HepG2 (cell line): Measurements from ENCODE around the gene OST4. TPM values are rescaled to one million over a fixed set of nuclear protein-coding genes. Genes with fewer than 3 reads are reported as not detected.

Experiments
- ATAC-seq: fragments of 200-7000 bp; cut with Tn5 transposase; 3 replicates; pipeline ENCODE4 v1.9.1; 2020; ENCODE audit warnings: mild to moderate bottlenecking, moderate library complexity
- BruUV-seq: library from RNA; stranded (reverse); fragments of 400-500 nt; replicated peaks from 2 replicates; lab custom pipeline; 2021; lab: Mats Ljungman, UMichigan
- CTCF ChIA-PET: fragments of 300-600 bp; formaldehyde crosslinking; extraction: SDS; loops from one replicate; lab custom pipeline; 2021; ENCODE audit warnings: low total read pairs, inconsistent platforms, low intra/inter-chr PET ratio; lab: Yijun Ruan, JAX
- POLR2A ChIA-PET: fragments of 350-600 bp; sonication (Branson Sonifier 250); formaldehyde crosslinking; loops from one replicate; lab custom pipeline; 2020; ENCODE audit warnings: antibody characterized with exemption, inconsistent platforms; lab: Yijun Ruan, JAX
- DNase-seq: peaks from one replicate; pipeline ENCODE4 v3.0.0-alpha.2; 2015; ENCODE audit warnings: low spot score
- FAIRE-seq: peaks from 3 replicates; lab custom pipeline; 2011; peaks lifted over from hg19 to GRCh38; lab: Jason Lieb, UNC
- H2AFZ ChIP-seq: one replicate; pipeline ENCODE4 v1.6.1; 2011; ENCODE audit warnings: low read length, inconsistent platforms
- H3K27ac ChIP-seq: fragments of 300-600 bp; 3 replicates; pipeline ENCODE4 v1.8.0; 2011; ENCODE audit warnings: mixed run types, mild to moderate bottlenecking, mixed read lengths, low read length, inconsistent platforms; ENCODE audit not compliant: insufficient read depth; ENCODE audit errors: extremely low read length
- H3K27me3 ChIP-seq, 2 experiments: fragments of 200-600 bp in 1 of 2; 2 replicates in 1 of 2; 3 replicates in 1 of 2; pipeline versions ENCODE4 v1.6.0 to v1.8.0; 2011; ENCODE audit warnings: low read length in 2 of 2, mild to moderate bottlenecking in 2 of 2, moderate library complexity in 2 of 2, inconsistent platforms in 1 of 2; ENCODE audit not compliant: insufficient read depth in 2 of 2, control insufficient read depth in 1 of 2
- H3K36me3 ChIP-seq, 2 experiments: fragments of 200-600 bp in 1 of 2; replicated peaks in 1 of 2; 2 replicates in 1 of 2; 3 replicates in 1 of 2; pipeline versions ENCODE4 v1.5.1 to v1.8.0; 2011; ENCODE audit warnings: low read length in 2 of 2, inconsistent platforms in 1 of 2; ENCODE audit not compliant: insufficient read depth in 2 of 2, control insufficient read depth in 1 of 2
- H3K4me1 ChIP-seq: 2 replicates; pipeline ENCODE4 v1.5.1; 2012; ENCODE audit warnings: low read length, inconsistent platforms; ENCODE audit not compliant: insufficient read depth
- H3K4me2 ChIP-seq: 2 replicates; pipeline ENCODE4 v1.6.0; 2011; ENCODE audit warnings: low read depth, low read length, inconsistent platforms
- H3K4me3 ChIP-seq, 3 experiments: fragments of 200-600 bp in 1 of 3; sonication (generic), shearing (Covaris generic) in 1 of 3; replicated peaks in 1 of 3; 2 replicates each; pipeline ENCODE4 v1.5.1; 2011 to 2016; ENCODE audit warnings: low read length in 3 of 3, inconsistent platforms in 2 of 3, low read depth in 2 of 3, mild to moderate bottlenecking in 2 of 3, control low read depth in 1 of 3, mixed read lengths in 1 of 3; ENCODE audit not compliant: insufficient read depth in 1 of 3
- H3K79me2 ChIP-seq: one replicate; pipeline ENCODE4 v1.6.1; 2011; ENCODE audit warnings: low read length, inconsistent platforms; ENCODE audit not compliant: insufficient read depth
- H3K9ac ChIP-seq: 2 replicates; pipeline ENCODE4 v1.6.0; 2011; ENCODE audit warnings: mild to moderate bottlenecking, low read depth, low read length, inconsistent platforms; ENCODE audit not compliant: insufficient read depth
- H3K9me3 ChIP-seq: 2 replicates; pipeline ENCODE4 v1.5.1; 2012; ENCODE audit warnings: mild to moderate bottlenecking, low read length
- H4K20me1 ChIP-seq: 2 replicates; pipeline ENCODE4 v1.6.0; 2011; ENCODE audit warnings: inconsistent platforms, mild to moderate bottlenecking, low read length, moderate library complexity; ENCODE audit not compliant: insufficient read depth
- ARID2 ChIP-seq: sonication (generic); formaldehyde crosslinking; IDR thresholded peaks from 2 replicates; pipeline ENCODE4 v1.8.1; 2022; ENCODE audit warnings: mild to moderate bottlenecking, missing genetic modification reagents, borderline replicate concordance
- ATF4 ChIP-seq, 2 experiments: fragments of 450-650 bp in 1 of 2; sonication (generic) in 1 of 2; formaldehyde crosslinking; IDR thresholded peaks; 2 replicates each; pipeline versions ENCODE4 v1.5.0 to v1.8.0; 2020 to 2022; ENCODE audit warnings: mild to moderate bottlenecking in 1 of 2, missing genetic modification reagents in 1 of 2
- HOXA7 ChIP-seq: sonication (generic); formaldehyde crosslinking; IDR thresholded peaks from 2 replicates; pipeline ENCODE4 v1.8.1; 2022; ENCODE audit warnings: mild to moderate bottlenecking, missing genetic modification reagents, moderate library complexity
- ISL2 ChIP-seq: sonication (generic); formaldehyde crosslinking; IDR thresholded peaks from 2 replicates; pipeline ENCODE4 v1.5.0; 2020; ENCODE audit warnings: missing genetic modification reagents
- KDM1A ChIP-seq: IDR thresholded peaks from 2 replicates; pipeline ENCODE4 v1.6.1; 2016; ENCODE audit warnings: missing compliant biosample characterization
- NR2F6 ChIP-seq, 2 experiments: IDR thresholded peaks; 2 replicates each; pipeline ENCODE4 v1.6.1; 2016; ENCODE audit warnings: antibody characterized with exemption in 1 of 2, mild to moderate bottlenecking in 1 of 2
- PITX1 ChIP-seq: sonication (generic); formaldehyde crosslinking; IDR thresholded peaks from 2 replicates; pipeline ENCODE4 v1.5.1; 2020; ENCODE audit warnings: mild to moderate bottlenecking, missing genetic modification reagents
- STAG1 ChIP-seq: sonication (generic); formaldehyde crosslinking; IDR thresholded peaks from 2 replicates; pipeline ENCODE4 v1.4.0; 2020; ENCODE audit warnings: missing genetic modification reagents
- TEAD3 ChIP-seq: optimal IDR thresholded peaks from 2 replicates; pipeline ENCODE3; 2016; ENCODE audit warnings: borderline replicate concordance
- ZBTB20 ChIP-seq: sonication (generic); formaldehyde crosslinking; IDR thresholded peaks from 2 replicates; pipeline ENCODE4 v1.8.1; 2023; ENCODE audit warnings: missing genetic modification reagents, low read depth, mild to moderate bottlenecking, borderline replicate concordance
- ZBTB46 ChIP-seq: sonication (generic); formaldehyde crosslinking; IDR thresholded peaks from 2 replicates; pipeline ENCODE4 v1.4.0; 2020; ENCODE audit warnings: mild to moderate bottlenecking, missing genetic modification reagents, borderline replicate concordance
- ZMYM3 ChIP-seq: sonication (generic); formaldehyde crosslinking; IDR thresholded peaks from 2 replicates; pipeline ENCODE4 v1.5.1; 2020; ENCODE audit warnings: mild to moderate bottlenecking, missing genetic modification reagents
- ZNF180 ChIP-seq: sonication (generic); formaldehyde crosslinking; IDR thresholded peaks from 2 replicates; pipeline ENCODE4 v1.4.0; 2020; ENCODE audit warnings: low read depth, missing genetic modification reagents, borderline replicate concordance
- ZNF362 ChIP-seq: sonication (generic); formaldehyde crosslinking; IDR thresholded peaks from 2 replicates; pipeline ENCODE4 v1.4.0; 2020; ENCODE audit warnings: missing genetic modification reagents, mild to moderate bottlenecking, borderline replicate concordance
- ZNF574 ChIP-seq: sonication (generic); formaldehyde crosslinking; IDR thresholded peaks from 2 replicates; pipeline ENCODE4 v1.4.0; 2020; ENCODE audit warnings: missing genetic modification reagents
- ZZZ3 ChIP-seq: sonication (generic); formaldehyde crosslinking; IDR thresholded peaks from 2 replicates; pipeline ENCODE4 v1.4.0; 2020; ENCODE audit warnings: missing genetic modification reagents, mild to moderate bottlenecking, borderline replicate concordance
- WGBS: methylation state at CpG from one replicate; pipeline ENCODE4 v1.1.6; 2017; ENCODE audit warnings: low lambda C conversion rate; 5-methylcytosine and 5-hydroxymethylcytosine counted together
- in situ Hi-C: cut with HindIII; loops from 2 replicates; pipeline ENCODE4 v1.10.0; 2017; ENCODE audit warnings: low pct_unique_long_range_greater_than_20kb; ENCODE audit not compliant: extremely low pct_ligation_motif_present
- intact Hi-C: fragments of 100-400 bp; cut with micrococcal nuclease; formaldehyde crosslinking; loops from one replicate; pipeline ENCODE4 v1.10.0; 2022; ENCODE audit not compliant: unreplicated experiment
- polyA plus RNA-seq, 8 experiments: library from polyadenylated mRNA; depleted of rRNA in 3 of 8; stranded (reverse) in 7 of 8; unstranded in 1 of 8; fragments of >200 nt; fragmentation: Illumina TruSeq in 4 of 8; extraction: Trizol in 4 of 8; gene quantifications; 2 replicates each; pipeline versions ENCODE4 v1.2.1 to v1.2.3, GENCODE V29; 2011 to 2016; ENCODE audit warnings: low read depth in 4 of 8, missing spikeins in 1 of 8, mixed read lengths in 1 of 8; ENCODE audit not compliant: insufficient read depth in 1 of 8
- total RNA-seq, 5 experiments: library from RNA; depleted of rRNA; stranded (reverse); fragments of >200 nt; fragmentation: Illumina TruSeq; extraction: Trizol; gene quantifications; 2 replicates each; pipeline ENCODE4 v1.2.3, GENCODE V29; 2016; ENCODE audit warnings: low read depth in 1 of 5

The OST4 gene
- total and polyA plus RNA-seq, 2 of the 13 experiments (the other 11 are each of a cell fraction or from before 2014, with no cell fraction given): 498 to 584 TPM

GRCh38 chr2:27088634-27089033 is 17.2 kb upstream of the OST4 start (continued):
- no peak for TF ChIP-seq ZNF574
- TF ChIP-seq ZNF180 (CRISPR knock-in tag): no peak
- no peak for TF ChIP-seq ARID2
- TF ChIP-seq ZBTB46 (CRISPR knock-in tag): no peak
- TF ChIP-seq ZZZ3 (CRISPR knock-in tag): no peak
- TF ChIP-seq HOXA7 (CRISPR knock-in tag): no peak
- TF ChIP-seq, all 625 proteins: peak for 0

GRCh38 chr2:27087823-27088410 is 16.5 kb upstream of the OST4 start:
- Histone ChIP-seq H3K27me3 (no peaks in the 10 kb centered on the region), H3K79me2 (peaks cover 53% of the 10 kb centered on the region), H3K27ac (peak overlapping the region; percentile 45), H3K9me3 (no peaks in the 10 kb centered on the region), H3K4me1 (peaks cover 81% of the 10 kb centered on the region), H4K20me1 (no peaks in the 10 kb centered on the region), H3K36me3 (peaks cover 0 to 3% of the 10 kb centered on the region in 2 experiments; a peak in 3 of 5 replicates), H2AFZ (no peak overlapping the region), H3K9ac (peak overlapping the region; percentile 74), H3K4me3 (peak overlapping the region; percentile 74 to 99 (median 75)), H3K4me2 (peak overlapping the region; percentile 97)
- CTCF ChIA-PET: no interaction called here
- ATAC-seq (no peak), DNase-seq (no peak), FAIRE-seq (no peak)
- WGBS: 35% methylated on average over 5 of the region's 5 CpGs
- POLR2A ChIA-PET: interaction anchor here (0.7 to 9.2 kb wide), 13 partner anchors 8 to 126 kb away, joined by 3 to 106 read pairs (median 10); partner anchors contain the start of genes ABHD1, AGBL5, ATRAID and OST4
- in situ Hi-C loops: no loop called here
- intact Hi-C loops: loop anchor here (5.0 to 10.0 kb wide), 3 partner anchors 53 to 1159 kb away; partner anchors contain the start of gene TMEM214
- no TSS peak for BruUV-seq
- TF ChIP-seq STAG1 (CRISPR knock-in tag): no peak
- TF ChIP-seq KDM1A (CRISPR knock-in tag): 0 out of 2 replicates have a peak, but pooled peaks have one; percentile 5
- TF ChIP-seq NR2F6 (IDR thresholded peaks at IDR 0.05): no peak
- TF ChIP-seq NR2F6 (CRISPR knock-in tag; IDR thresholded peaks at IDR 0.05): 0 out of 2 replicates have a peak, but pooled peaks have one; percentile 4
- peak; percentile 77 for TF ChIP-seq ZMYM3 (CRISPR knock-in tag)
- TF ChIP-seq ATF4 (CRISPR knock-in tag; IDR thresholded peaks at IDR 0.05): no peak
- peak; percentile 24; the same call in 1 of the 2 replicates for TF ChIP-seq ZNF362 (CRISPR knock-in tag)
- no peak for TF ChIP-seq ZNF180 (CRISPR knock-in tag)
- no peak for TF ChIP-seq ZBTB20 (CRISPR knock-in tag)
- 0 out of 2 replicates have a peak, but pooled peaks have one; percentile 33 for TF ChIP-seq PITX1 (CRISPR knock-in tag)
- no peak for TF ChIP-seq ISL2 (CRISPR knock-in tag)
- TF ChIP-seq TEAD3: peak; percentile 26
